ENCODE measurements around the gene YEATS4. TPM values are rescaled to one million over a fixed set of nuclear protein-coding genes. Genes with fewer than 3 reads are reported as not detected.

YEATS4 gene
- polyA plus RNA-seq, 4 donors: 12.5 to 23.6 (median 19.3) TPM

- Histone ChIP-seq H3K27ac (ENCODE audit: low read depth in 1 of 3, low read length in 2 of 3) (peak overlapping the region in 1 of 3 donors; percentile 34), H3K4me1 (ENCODE audit: control insufficient read depth in 3 of 3, insufficient read depth in 2 of 3, low read depth in 1 of 3, low read length in 2 of 3) (peaks cover 3 to 28% (median 8%) of the 10 kb centered on the region in 3 donors), H3K27me3 (ENCODE audit: control insufficient read depth in 3 of 3, insufficient read depth in 3 of 3, low read length in 3 of 3) (no peaks in the 10 kb centered on the region), H3K36me3 (ENCODE audit: control insufficient read depth in 3 of 3, insufficient read depth in 2 of 3, low read depth in 1 of 3, low read length in 3 of 3) (no peaks in the 10 kb centered on the region), H3K4me3 (ENCODE audit: low read depth in 1 of 3, low read length in 3 of 3) (no peak overlapping the region), H3K9me3 (ENCODE audit: control insufficient read depth in 2 of 2, insufficient read depth in 1 of 2, low read depth in 1 of 2, low read length in 1 of 2) (no peaks in the 10 kb centered on the region)
- WGBS, 3 donors: 60 to 83% (median 72%) methylated on average over 2 of the region's 2 CpGs
- FAIRE-seq (no peak), DNase-seq (no peak)
These were observed 22.0 kb upstream of the YEATS4 start for GRCh38 chr12:69337311-69338090.

GRCh38 chr12:69338120-69338859, 21.3 kb upstream of the YEATS4 start:
- Histone ChIP-seq H3K4me1 (ENCODE audit: control insufficient read depth in 3 of 3, insufficient read depth in 2 of 3, low read depth in 1 of 3, low read length in 2 of 3) (peaks cover 3 to 22% (median 8%) of the 10 kb centered on the region in 3 donors), H3K9me3 (ENCODE audit: control insufficient read depth in 2 of 2, insufficient read depth in 1 of 2, low read depth in 1 of 2, low read length in 1 of 2) (no peaks in the 10 kb centered on the region), H3K27ac (ENCODE audit: low read depth in 1 of 3, low read length in 2 of 3) (no peak overlapping the region), H3K4me3 (ENCODE audit: low read depth in 1 of 3, low read length in 3 of 3) (no peak overlapping the region), H3K36me3 (ENCODE audit: control insufficient read depth in 3 of 3, insufficient read depth in 2 of 3, low read depth in 1 of 3, low read length in 3 of 3) (no peaks in the 10 kb centered on the region), H3K27me3 (ENCODE audit: control insufficient read depth in 3 of 3, insufficient read depth in 3 of 3, low read length in 3 of 3) (no peaks in the 10 kb centered on the region)
- FAIRE-seq (no peak), DNase-seq (no peak)
- 65 to 73% (median 69%) methylated on average over 3 of the region's 3 CpGs for WGBS, 3 donors

GRCh38 chr12:69338936-69339335, 20.6 kb upstream of the YEATS4 start:
- FAIRE-seq (no peak), DNase-seq (no peak)
- Histone ChIP-seq H3K36me3 (ENCODE audit: control insufficient read depth in 3 of 3, insufficient read depth in 2 of 3, low read depth in 1 of 3, low read length in 3 of 3) (no peaks in the 10 kb centered on the region), H3K27me3 (ENCODE audit: control insufficient read depth in 3 of 3, insufficient read depth in 3 of 3, low read length in 3 of 3) (no peaks in the 10 kb centered on the region), H3K9me3 (ENCODE audit: control insufficient read depth in 2 of 2, insufficient read depth in 1 of 2, low read depth in 1 of 2, low read length in 1 of 2) (no peaks in the 10 kb centered on the region), H3K27ac (ENCODE audit: low read depth in 1 of 3, low read length in 2 of 3) (no peak overlapping the region), H3K4me1 (ENCODE audit: control insufficient read depth in 3 of 3, insufficient read depth in 2 of 3, low read depth in 1 of 3, low read length in 2 of 3) (peaks cover 3 to 21% (median 8%) of the 10 kb centered on the region in 3 donors), H3K4me3 (ENCODE audit: low read depth in 1 of 3, low read length in 3 of 3) (no peak overlapping the region)

- WGBS, 3 donors: 12 to 64% (median 34%) methylated on average over 2 of the region's 2 CpGs
- no peaks in the 10 kb centered on the region for H3K9me3 ChIP-seq (ENCODE audit: control insufficient read depth in 2 of 2, insufficient read depth in 1 of 2, low read depth in 1 of 2, low read length in 1 of 2)
- DNase-seq: no peak
- H3K4me1 ChIP-seq (ENCODE audit: control insufficient read depth in 3 of 3, insufficient read depth in 2 of 3, low read depth in 1 of 3, low read length in 2 of 3): peaks cover 3 to 18% (median 8%) of the 10 kb centered on the region in 3 donors
- H3K4me3 ChIP-seq (ENCODE audit: low read depth in 1 of 3, low read length in 3 of 3): no peak overlapping the region
- no peaks in the 10 kb centered on the region for H3K27me3 ChIP-seq (ENCODE audit: control insufficient read depth in 3 of 3, insufficient read depth in 3 of 3, low read length in 3 of 3)
- H3K36me3 ChIP-seq (ENCODE audit: control insufficient read depth in 3 of 3, insufficient read depth in 2 of 3, low read depth in 1 of 3, low read length in 3 of 3): no peaks in the 10 kb centered on the region
- no peak for FAIRE-seq
- no peak overlapping the region for H3K27ac ChIP-seq (ENCODE audit: low read depth in 1 of 3, low read length in 2 of 3)
These were observed 19.5 kb upstream of the YEATS4 start for GRCh38 chr12:69339999-69340398.

DNA sequence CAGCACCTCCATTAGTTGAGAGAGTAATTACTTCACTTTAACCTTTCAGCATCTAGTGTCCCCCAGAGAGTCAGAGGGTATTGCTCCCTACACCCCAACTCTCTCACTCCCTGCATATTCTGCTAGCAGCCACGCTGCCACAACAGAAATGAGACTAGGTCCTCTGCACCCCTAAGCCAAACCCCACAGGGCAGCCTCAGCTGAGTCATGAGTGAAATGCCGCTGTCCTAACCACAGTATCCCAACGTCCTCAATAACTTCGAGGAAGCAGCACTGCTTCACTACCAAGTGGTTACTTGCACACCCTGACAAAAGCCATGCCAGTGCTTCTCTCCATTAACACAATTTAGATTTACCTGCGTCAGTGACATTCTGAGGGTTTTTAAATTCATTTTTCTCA, 18.2 kb upstream of the YEATS4 start:
- DNase-seq (no peak), FAIRE-seq (no peak)
- Histone ChIP-seq H3K36me3 (ENCODE audit: control insufficient read depth in 3 of 3, insufficient read depth in 2 of 3, low read depth in 1 of 3, low read length in 3 of 3) (no peaks in the 10 kb centered on the region), H3K27me3 (ENCODE audit: control insufficient read depth in 3 of 3, insufficient read depth in 3 of 3, low read length in 3 of 3) (no peaks in the 10 kb centered on the region), H3K9me3 (ENCODE audit: control insufficient read depth in 2 of 2, insufficient read depth in 1 of 2, low read depth in 1 of 2, low read length in 1 of 2) (no peaks in the 10 kb centered on the region), H3K4me3 (ENCODE audit: low read depth in 1 of 3, low read length in 3 of 3) (no peak overlapping the region), H3K27ac (ENCODE audit: low read depth in 1 of 3, low read length in 2 of 3) (no peak overlapping the region), H3K4me1 (ENCODE audit: control insufficient read depth in 3 of 3, insufficient read depth in 2 of 3, low read depth in 1 of 3, low read length in 2 of 3) (peaks cover 3 to 21% (median 8%) of the 10 kb centered on the region in 3 donors)
- WGBS, 3 donors: 58 to 63% (median 61%) methylated on average over 5 of the region's 5 CpGs

DNA sequence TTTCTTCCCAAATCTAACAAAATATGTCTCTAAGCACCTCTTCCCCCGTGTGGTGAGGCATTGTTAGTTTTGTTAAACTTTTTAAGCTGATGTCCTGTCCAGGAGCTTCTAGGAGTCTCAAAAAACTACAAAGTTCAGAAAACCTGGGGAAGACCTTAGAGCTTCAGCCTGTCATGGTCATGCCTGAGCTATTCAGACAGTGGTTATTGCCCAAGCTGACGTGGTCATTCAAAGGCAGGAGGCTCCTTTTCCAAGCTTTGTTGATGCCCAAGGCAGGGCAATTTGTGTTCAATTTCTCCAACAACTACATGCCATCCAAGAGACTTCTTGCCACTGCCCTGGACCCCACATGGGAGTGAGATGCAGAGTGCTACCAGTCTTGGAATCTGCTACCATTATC, 17.1 kb upstream of the YEATS4 start:
- FAIRE-seq (no peak), DNase-seq (no peak)
- no peak overlapping the region for H3K4me3 ChIP-seq (ENCODE audit: low read depth in 1 of 3, low read length in 3 of 3)
- no peaks in the 10 kb centered on the region for H3K36me3 ChIP-seq (ENCODE audit: control insufficient read depth in 3 of 3, insufficient read depth in 2 of 3, low read depth in 1 of 3, low read length in 3 of 3)
- no peaks in the 10 kb centered on the region for H3K27me3 ChIP-seq (ENCODE audit: control insufficient read depth in 3 of 3, insufficient read depth in 3 of 3, low read length in 3 of 3)
- H3K9me3 ChIP-seq (ENCODE audit: control insufficient read depth in 2 of 2, insufficient read depth in 1 of 2, low read depth in 1 of 2, low read length in 1 of 2): no peaks in the 10 kb centered on the region
- WGBS, 3 donors: 68 to 91% (median 83%) methylated on average over 2 of the region's 2 CpGs
- H3K27ac ChIP-seq (ENCODE audit: low read depth in 1 of 3, low read length in 2 of 3): no peak overlapping the region
- peaks cover under 1 to 21% (median 8%) of the 10 kb centered on the region in 3 donors for H3K4me1 ChIP-seq (ENCODE audit: control insufficient read depth in 3 of 3, insufficient read depth in 2 of 3, low read depth in 1 of 3, low read length in 2 of 3)

- Histone ChIP-seq H3K9me3 (ENCODE audit: control insufficient read depth in 2 of 2, insufficient read depth in 1 of 2, low read depth in 1 of 2, low read length in 1 of 2) (no peaks in the 10 kb centered on the region), H3K27ac (ENCODE audit: low read depth in 1 of 3, low read length in 2 of 3) (no peak overlapping the region), H3K4me3 (ENCODE audit: low read depth in 1 of 3, low read length in 3 of 3) (no peak overlapping the region), H3K4me1 (ENCODE audit: control insufficient read depth in 3 of 3, insufficient read depth in 2 of 3, low read depth in 1 of 3, low read length in 2 of 3) (peaks cover 0 to 21% (median 7%) of the 10 kb centered on the region in 3 donors), H3K27me3 (ENCODE audit: control insufficient read depth in 3 of 3, insufficient read depth in 3 of 3, low read length in 3 of 3) (no peaks in the 10 kb centered on the region), H3K36me3 (ENCODE audit: control insufficient read depth in 3 of 3, insufficient read depth in 2 of 3, low read depth in 1 of 3, low read length in 3 of 3) (no peaks in the 10 kb centered on the region)
- FAIRE-seq (no peak), DNase-seq (no peak)
- 81 to 90% (median 83%) methylated on average over 3 of the region's 3 CpGs for WGBS, 3 donors
These were observed 16.2 kb upstream of the YEATS4 start for GRCh38 chr12:69343357-69343756.

DNA sequence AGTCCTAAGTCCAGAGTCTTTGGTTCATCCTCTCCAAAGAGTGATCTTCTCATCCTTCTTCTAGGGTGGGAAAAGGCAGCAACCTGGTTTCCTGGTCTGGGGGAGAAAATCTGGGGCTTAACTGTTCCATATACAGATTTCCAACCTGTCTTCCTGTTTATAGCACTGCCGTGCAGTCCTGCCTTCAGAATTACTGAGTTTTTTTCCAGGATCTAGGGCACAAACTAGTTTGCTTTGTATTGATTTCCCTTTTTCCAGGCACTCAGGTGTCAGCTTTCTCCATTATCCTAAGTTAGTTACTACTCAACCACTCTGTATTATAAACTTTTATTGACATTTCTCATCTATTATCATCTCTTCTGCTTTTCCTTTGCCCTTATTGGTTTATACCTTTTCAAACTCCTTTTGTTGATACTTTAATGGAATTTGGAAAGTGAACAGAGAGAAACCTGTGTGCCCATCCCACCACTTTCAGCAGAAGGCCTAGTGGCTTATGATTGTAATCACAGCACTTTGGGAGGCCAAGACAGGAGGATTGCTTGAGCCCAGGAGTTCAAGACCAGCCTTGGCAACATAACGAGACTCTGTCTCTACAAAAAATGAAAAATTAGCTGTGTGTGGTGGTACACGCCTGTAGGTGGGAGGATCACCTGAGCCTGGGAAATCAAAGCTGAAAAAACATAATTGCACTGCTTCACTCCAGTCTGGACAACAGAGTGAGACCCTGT, 15.5 kb upstream of the YEATS4 start:
- Histone ChIP-seq H3K4me1 (ENCODE audit: control insufficient read depth in 3 of 3, insufficient read depth in 2 of 3, low read depth in 1 of 3, low read length in 2 of 3) (peaks cover 0 to 21% (median 5%) of the 10 kb centered on the region in 3 donors), H3K4me3 (ENCODE audit: low read depth in 1 of 3, low read length in 3 of 3) (no peak overlapping the region), H3K9me3 (ENCODE audit: control insufficient read depth in 2 of 2, insufficient read depth in 1 of 2, low read depth in 1 of 2, low read length in 1 of 2) (no peaks in the 10 kb centered on the region), H3K27ac (ENCODE audit: low read depth in 1 of 3, low read length in 2 of 3) (no peak overlapping the region), H3K36me3 (ENCODE audit: control insufficient read depth in 3 of 3, insufficient read depth in 2 of 3, low read depth in 1 of 3, low read length in 3 of 3) (no peaks in the 10 kb centered on the region), H3K27me3 (ENCODE audit: control insufficient read depth in 3 of 3, insufficient read depth in 3 of 3, low read length in 3 of 3) (no peaks in the 10 kb centered on the region)
- DNase-seq: no peak
- WGBS, 3 donors: 54 to 61% (median 57%) methylated on average over 3 of the region's 3 CpGs
- no peak for FAIRE-seq

Measured in small intestine (tissue), 7 donors.